ENCODE data around the gene C19orf25.

- TF ChIP-seq ZNF274 (IDR thresholded peaks at IDR 0.05; ENCODE audit: insufficient read depth, insufficient read length) (no peak), CTCF (IDR thresholded peaks at IDR 0.05 in 2 of 3, conservative IDR thresholded peaks at IDR 0.05 in 1 of 3; ENCODE audit: control insufficient read depth in 2 of 3, extremely low read depth in 1 of 3, insufficient read depth in 1 of 3, low read depth in 3 of 3, low read length in 3 of 3) (no peak), EP300 (IDR thresholded peaks at IDR 0.05; ENCODE audit: borderline replicate concordance in 1 of 2, control insufficient read depth in 1 of 2, low read depth in 2 of 2, low read length in 2 of 2) (no peak), ATF2 (IDR thresholded peaks at IDR 0.05; ENCODE audit: low read length) (no peak), EZH2 (IDR thresholded peaks at IDR 0.05; ENCODE audit: borderline replicate concordance, control insufficient read depth, low read depth, low read length) (no peak), POLR2A (IDR thresholded peaks at IDR 0.05; ENCODE audit: low read depth, low read length) (peak; percentile 50), SIN3A (IDR thresholded peaks at IDR 0.05; ENCODE audit: low read depth, low read length) (no peak), POLR2AphosphoS5 (IDR thresholded peaks at IDR 0.05; ENCODE audit: low read length) (no peak), ETV6 (conservative IDR thresholded peaks at IDR 0.05 in 1 of 2, IDR thresholded peaks at IDR 0.05 in 1 of 2; ENCODE audit: borderline replicate concordance in 1 of 2, low read depth in 1 of 2) (no peak), TAF1 (IDR thresholded peaks at IDR 0.05; ENCODE audit: borderline replicate concordance, low read depth, low read length) (no peak), NFYB (IDR thresholded peaks at IDR 0.05; ENCODE audit: insufficient read depth, low read depth, low read length) (no peak)
Observed at GRCh38 chr19:1424192-1424955, 54.6 kb downstream of the C19orf25 start.

All from GM12878 (cell line).